Activated CD4-positive, alpha-beta T cell treated with anti-CD3 and anti-CD28 coated beads, Interleukin-2, amount 50 U/mL, for 4 hours (primary cell): ENCODE measurements around the gene TRMT61A.
"Not testable (repeated sequence)": the region's sequence is repeated elsewhere in the genome, so short reads cannot be mapped to it uniquely, and the experiment has no call there.

Experiments used
- DNase-seq, 2 experiments: peaks; one replicate each; pipeline ENCODE4 v3.0.0-alpha.2; 2020

Gene TRMT61A

GRCh38 chr14:103523575-103523954 is 5.4 kb upstream of the TRMT61A start:
- no peak for DNase-seq

- no peak for DNase-seq
Observed at GRCh38 chr14:103524002-103524935, 4.7 kb upstream of the TRMT61A start.

- DNase-seq = not testable (repeated sequence)
Observed at GRCh38 chr14:103525430-103526246, 3.4 kb upstream of the TRMT61A start.

- no peak for DNase-seq
Observed at GRCh38 chr14:103526247-103526913, 2.6 kb upstream of the TRMT61A start.

GRCh38 chr14:103526914-103527248 is 2.1 kb upstream of the TRMT61A start:
- no peak for DNase-seq

GRCh38 chr14:103527408-103528145 is 1.4 kb upstream of the TRMT61A start:
- no peak for DNase-seq

GRCh38 chr14:103528146-103528586 is 830 bp upstream of the TRMT61A start:
- DNase-seq = no peak

- DNase-seq = no peak
Observed at GRCh38 chr14:103529383-103530365, 678 bp downstream of the TRMT61A start.

GRCh38 chr14:103530390-103530789 is 1.4 kb downstream of the TRMT61A start:
- no peak for DNase-seq

GRCh38 chr14:103530831-103531230 is 1.8 kb downstream of the TRMT61A start:
- DNase-seq = no peak

GRCh38 chr14:103531421-103532215 is 2.6 kb downstream of the TRMT61A start:
- DNase-seq = no peak

- DNase-seq = no peak
Observed at GRCh38 chr14:103532216-103533136, 3.5 kb downstream of the TRMT61A start.

GRCh38 chr14:103533137-103533998 is 4.4 kb downstream of the TRMT61A start:
- no peak for DNase-seq

GRCh38 chr14:103533999-103534575 is 5.1 kb downstream of the TRMT61A start:
- no peak for DNase-seq

- DNase-seq = no peak
Observed at GRCh38 chr14:103534576-103535061, 5.6 kb downstream of the TRMT61A start.

- DNase-seq = no peak
Observed at GRCh38 chr14:103535081-103535890, 6.3 kb downstream of the TRMT61A start.
